Measurements from ENCODE around the gene EIF5. TPM values are rescaled to one million over a fixed set of nuclear protein-coding genes. Genes with fewer than 3 reads are reported as not detected.
"Not testable (repeated sequence)": the region's sequence is repeated elsewhere in the genome, so short reads cannot be mapped to it uniquely, and the experiment has no call there.

EIF5 gene
- total RNA-seq, 1 donor from 2014 or later, result 79.6 TPM

DNA sequence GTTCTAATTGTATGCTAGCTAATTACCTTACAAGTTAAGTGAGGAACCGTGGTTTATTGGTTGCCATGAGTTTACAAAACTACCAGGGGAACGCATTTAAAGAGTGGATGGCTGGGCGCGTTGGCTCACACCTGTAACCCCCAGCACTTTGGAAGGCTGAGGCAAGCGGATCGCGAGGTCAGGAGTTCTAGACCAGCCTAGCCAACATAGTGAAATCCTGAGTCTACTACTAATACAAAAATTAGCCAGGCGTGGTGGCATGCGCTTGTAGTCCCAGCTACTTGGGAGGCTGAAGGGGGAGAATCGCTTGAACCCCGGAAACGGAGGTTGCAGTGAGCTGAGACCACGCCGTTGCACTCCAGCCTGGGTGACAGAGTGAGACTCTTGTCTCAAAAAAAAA, 2.2 kb downstream of the EIF5 start:
- no peak for DNase-seq (ENCODE audit: low read depth in 2 of 2)

GRCh38 chr14:103337794-103338193, 3.8 kb downstream of the EIF5 start:
- DNase-seq (ENCODE audit: low read depth in 2 of 2), result no peak

- no peak for DNase-seq (ENCODE audit: low read depth in 2 of 2)
These were observed 5.5 kb downstream of the EIF5 start for GRCh38 chr14:103339561-103339960.

- no peak for DNase-seq (ENCODE audit: low read depth in 2 of 2)
These were observed 6.6 kb downstream of the EIF5 start for GRCh38 chr14:103340480-103341212.

DNA sequence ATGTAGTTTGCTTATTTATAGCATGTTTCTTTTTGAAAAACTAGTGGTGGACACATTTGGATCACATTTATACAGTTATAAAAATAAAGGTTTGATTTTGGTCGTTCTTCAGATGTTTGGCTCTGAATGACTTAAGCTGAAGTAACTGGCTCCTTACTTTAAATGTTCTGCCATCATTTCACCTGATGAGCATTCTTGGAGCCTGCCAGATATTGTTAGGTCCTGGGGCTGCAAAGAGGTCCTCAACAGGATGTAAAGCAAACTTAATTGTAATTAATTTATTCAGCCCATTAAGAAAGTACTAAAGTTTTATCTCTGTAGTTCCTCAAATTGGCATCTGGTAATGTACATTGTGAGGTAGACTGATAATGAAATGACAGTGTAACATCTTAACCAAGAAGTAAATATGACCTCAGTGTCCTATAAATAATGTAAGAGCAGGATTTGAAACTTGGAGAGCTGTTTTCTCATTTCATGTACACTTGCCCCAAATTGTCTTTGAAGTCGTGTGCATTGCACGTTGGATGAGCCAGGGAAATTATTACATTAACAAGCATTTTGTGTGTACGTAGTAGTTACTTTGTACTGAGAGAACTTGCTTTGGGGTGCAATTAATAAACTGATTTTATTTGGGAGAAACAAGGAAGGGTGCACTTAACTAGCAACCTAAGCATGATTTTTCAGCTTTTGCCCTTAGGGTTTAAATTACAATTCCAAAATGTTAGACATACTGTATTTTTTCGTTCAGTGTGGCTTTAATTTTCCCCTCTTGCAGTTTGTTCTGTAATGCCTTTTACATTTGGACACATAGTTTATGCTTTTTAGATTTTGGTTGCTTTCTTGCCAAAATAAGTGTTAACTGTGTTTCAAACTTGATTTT, 7.5 kb downstream of the EIF5 start:
- no peak for DNase-seq (ENCODE audit: low read depth in 2 of 2)

GRCh38 chr14:103343164-103343879, 9.3 kb downstream of the EIF5 start:
- DNase-seq (ENCODE audit: low read depth in 2 of 2), result no peak

DNA sequence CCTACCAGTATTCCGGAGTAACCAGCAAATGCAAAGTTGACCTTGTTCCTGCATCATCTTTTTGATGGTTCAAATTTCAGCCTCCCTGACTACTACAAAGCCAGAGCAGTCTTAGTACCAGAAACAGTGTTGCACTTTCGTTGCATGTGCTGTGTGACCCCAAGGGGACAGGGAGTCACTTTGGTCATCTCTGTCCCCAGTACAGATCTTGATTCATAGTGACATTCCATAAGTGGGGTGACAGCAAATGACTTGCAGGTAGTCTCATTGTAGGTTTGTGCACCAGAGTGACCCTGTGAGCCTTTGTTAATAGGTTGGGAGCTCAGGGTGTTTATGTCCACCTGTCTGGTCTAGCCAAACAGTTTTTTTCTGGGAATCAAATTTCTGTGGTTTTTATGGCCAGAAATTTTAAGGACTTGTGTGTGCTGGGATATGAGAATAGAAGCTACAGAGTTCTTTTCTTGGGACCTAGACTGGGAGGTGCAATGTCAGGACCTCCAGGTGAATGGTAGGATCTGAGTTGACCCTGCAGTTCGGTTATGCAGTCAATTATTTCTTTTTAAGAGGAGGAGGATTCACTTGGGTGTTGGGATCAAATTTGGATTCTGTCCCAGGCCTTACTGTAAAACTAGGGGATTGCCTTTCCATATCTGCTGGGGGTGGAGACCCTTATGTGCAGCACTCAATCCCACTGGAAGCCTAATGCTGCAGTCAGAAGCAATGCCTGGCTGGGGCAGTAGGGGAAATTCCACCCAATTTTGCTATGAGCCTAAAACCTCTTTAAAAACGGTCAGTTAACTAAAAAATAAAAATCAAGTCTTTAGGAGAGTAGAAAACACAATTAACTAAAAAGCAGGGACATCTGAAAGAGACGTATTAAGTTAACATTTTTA, 10.1 kb downstream of the EIF5 start:
- DNase-seq (ENCODE audit: low read depth in 2 of 2), result no peak

DNA sequence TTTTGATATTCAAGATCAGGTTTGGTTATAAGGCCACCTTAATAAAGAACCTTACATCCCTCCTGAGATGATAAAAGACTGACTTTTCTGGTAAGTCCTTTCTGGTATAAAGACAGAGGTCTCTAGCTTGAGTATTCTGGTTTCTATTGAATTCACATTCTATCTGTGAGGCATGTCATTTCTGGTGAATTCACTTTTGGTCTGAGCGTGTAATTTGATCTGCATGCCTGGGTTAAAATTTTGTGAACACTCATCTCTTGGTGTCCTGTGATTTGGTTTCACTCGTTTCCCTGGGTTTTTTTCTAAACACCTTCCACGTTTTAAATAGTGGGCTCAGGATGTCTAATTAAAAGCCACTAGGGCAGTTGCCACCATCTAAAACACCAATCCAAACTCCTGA, 12.2 kb downstream of the EIF5 start:
- no peak for DNase-seq (ENCODE audit: low read depth in 2 of 2)

DNA sequence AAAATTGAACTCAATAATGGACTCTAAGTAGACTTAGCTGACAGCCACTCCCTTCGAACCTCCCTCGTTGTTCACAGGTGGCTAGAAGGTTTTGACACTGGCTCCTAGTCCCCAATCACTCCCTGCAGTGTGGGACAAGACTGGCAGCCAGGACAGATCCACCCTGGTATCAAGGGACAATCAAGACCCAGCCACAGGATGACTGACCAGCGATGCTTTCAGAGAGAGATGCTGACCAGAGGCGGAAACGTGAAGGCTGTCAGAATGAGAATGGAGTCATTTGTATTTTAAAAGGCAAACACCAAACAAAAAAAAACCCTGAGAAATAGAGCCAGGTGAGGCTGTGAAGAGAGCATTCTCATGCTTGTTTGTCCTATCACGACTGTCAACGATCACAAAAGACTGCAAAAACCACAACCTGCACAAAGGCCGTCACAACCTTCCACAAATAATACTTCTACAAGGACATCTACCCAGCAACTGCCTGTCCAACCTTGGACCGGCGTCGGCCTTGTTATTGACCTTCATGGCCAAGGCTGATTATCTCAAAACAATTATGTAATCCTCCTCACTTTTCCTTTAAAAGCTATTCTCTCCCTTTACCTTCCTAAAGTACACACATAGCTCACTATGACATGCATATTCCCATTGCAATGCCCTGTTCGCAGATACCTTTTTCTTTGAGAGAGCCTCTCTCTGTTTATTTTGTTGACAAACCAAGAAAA, 13.2 kb downstream of the EIF5 start:
- no peak for DNase-seq (ENCODE audit: low read depth in 2 of 2)

DNA sequence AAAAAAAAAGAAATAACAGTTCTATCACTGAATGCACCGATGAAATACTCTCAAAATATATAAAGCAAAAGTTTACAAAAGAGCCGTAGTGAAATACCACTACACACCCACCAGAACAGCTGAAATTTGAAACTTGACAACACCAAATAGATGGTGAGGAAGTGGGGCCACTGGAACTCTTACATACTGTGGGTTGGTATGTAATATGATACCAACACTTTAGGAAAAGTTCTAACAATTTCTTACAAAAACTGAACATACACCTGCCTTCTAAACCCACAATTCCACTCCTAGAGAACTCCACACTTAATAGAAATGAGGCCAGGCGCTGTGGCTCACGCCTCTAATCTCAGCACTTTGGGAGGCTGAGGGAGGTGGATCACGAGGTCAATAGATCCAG, 14.1 kb downstream of the EIF5 start:
- no peak for DNase-seq (ENCODE audit: low read depth in 2 of 2)

DNA sequence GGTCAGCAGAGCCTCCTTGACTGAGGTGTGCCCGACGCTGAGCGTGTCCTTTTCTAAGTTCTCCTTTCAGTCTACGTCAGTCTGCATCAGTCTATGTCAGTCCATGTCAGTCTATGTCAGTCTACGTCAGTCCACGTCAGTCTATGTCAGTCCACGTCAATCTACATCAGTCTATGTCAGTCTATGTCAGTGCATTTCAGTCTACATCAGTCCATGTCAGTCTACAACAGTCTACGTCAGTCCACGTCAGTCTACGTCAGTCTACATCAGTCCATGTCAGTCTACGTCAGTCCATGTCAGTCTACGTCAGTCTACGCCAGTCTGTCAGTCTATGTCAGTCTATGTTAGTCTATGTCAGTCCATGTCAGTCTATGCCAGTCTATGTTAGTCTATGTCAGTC, 15.9 kb downstream of the EIF5 start:
- DNase-seq (ENCODE audit: low read depth in 2 of 2), result no peak

DNA sequence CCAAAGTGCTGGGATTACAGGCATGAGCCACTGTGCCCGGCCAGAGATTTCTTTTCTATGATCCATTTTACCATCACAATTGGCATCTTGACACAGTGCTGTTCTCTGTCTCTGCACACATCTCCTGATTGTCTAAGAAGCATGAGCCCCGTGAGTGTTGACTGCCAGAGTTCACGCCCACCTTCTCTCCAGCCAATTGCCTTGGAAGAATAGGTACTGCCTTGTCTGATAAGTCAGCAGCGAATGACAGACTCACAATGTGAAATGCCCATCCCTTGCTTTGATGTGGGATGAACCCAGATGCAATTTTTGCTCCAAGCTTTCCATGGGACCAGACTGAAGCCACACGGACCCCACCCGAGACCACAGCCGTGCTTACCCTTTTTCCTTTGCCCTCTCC, 19.3 kb downstream of the EIF5 start:
- DNase-seq (ENCODE audit: low read depth in 2 of 2), result no peak

DNA sequence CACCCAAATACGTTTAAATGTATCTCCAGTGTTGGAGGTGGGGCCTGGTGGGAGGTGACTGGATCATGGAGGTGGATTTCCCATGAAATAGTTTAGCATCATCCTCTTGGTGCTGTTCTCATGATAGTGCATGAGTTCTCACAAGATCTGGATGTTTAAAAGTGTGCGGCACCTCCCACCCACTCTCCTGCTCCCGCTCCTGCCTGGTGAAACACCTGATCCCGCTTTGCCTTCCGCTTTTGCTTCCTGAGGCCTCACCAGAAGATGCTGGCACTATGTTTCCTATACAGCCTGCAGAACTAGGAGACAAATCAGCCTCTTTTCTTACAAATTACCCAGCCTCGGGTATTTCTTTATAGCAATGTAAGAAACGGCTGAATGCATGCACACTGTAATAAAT, 20.1 kb downstream of the EIF5 start:
- DNase-seq (ENCODE audit: low read depth in 2 of 2), result no peak

- no peak for DNase-seq (ENCODE audit: low read depth in 2 of 2)
These were observed 22.1 kb downstream of the EIF5 start for GRCh38 chr14:103356024-103356682.

GRCh38 chr14:103357552-103357951, 23.5 kb downstream of the EIF5 start:
- not testable (repeated sequence) for DNase-seq (ENCODE audit: low read depth in 2 of 2)

DNA sequence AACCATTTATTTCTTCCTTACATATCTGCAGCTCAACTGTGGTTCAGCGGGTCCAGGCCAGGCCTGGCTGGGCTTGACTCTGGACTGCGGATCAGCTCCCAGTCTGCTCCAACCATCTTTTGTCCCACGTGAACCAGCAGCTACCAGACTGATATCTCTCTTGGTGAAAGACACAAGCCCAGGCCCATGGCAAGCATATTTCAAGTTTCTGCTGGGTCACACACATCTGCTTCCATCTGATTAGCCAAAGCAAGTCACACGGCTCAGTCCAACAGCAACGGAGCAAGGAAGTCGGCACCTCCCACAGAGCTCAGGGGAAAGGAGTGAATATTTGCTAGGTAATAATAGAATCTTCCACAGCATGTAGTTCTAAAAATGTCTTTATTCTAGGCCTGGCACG, 26.5 kb downstream of the EIF5 start:
- DNase-seq (ENCODE audit: low read depth in 2 of 2), result no peak

- DNase-seq (ENCODE audit: low read depth in 2 of 2), result peak; percentile 93 to 98
These were observed 27.8 kb downstream of the EIF5 start for GRCh38 chr14:103361867-103362266.

GRCh38 chr14:103362780-103363179, 28.7 kb downstream of the EIF5 start:
- DNase-seq (ENCODE audit: low read depth in 2 of 2), result peak in 1 of 2 donors; percentile 26

GRCh38 chr14:103366741-103367140, 32.7 kb downstream of the EIF5 start:
- DNase-seq (ENCODE audit: low read depth in 2 of 2), result no peak

GRCh38 chr14:103367995-103368394, 34.0 kb downstream of the EIF5 start:
- no peak for DNase-seq (ENCODE audit: low read depth in 2 of 2)

Measured in dermis microvascular lymphatic vessel endothelial cell (primary cell).